Ovary (tissue), 9 donors: ENCODE measurements around the gene PBXIP1. TPM values are rescaled to one million over a fixed set of nuclear protein-coding genes. Genes with fewer than 3 reads are reported as not detected.

ENCODE experiments used
- DNase-seq, 5 donors: peaks; one replicate each; pipeline ENCODE4 v3.0.0-alpha.2; 2019 to 2020
- H3K27ac ChIP-seq, 2 donors: fragments of 200-600 bp; one replicate each; pipeline versions ENCODE4 v1.5.1 to v1.8.0; 2019 to 2022
- H3K27me3 ChIP-seq: fragments of 200-600 bp; one replicate; pipeline ENCODE4 v1.8.0; 2022
- H3K36me3 ChIP-seq: fragments of 200-600 bp; sonication (generic); one replicate; pipeline ENCODE4 v1.5.1; 2019
- H3K4me1 ChIP-seq: one replicate; pipeline ENCODE4 v1.8.1; 2013; ENCODE audit warnings: mild to moderate bottlenecking, moderate library complexity; ENCODE audit not compliant: insufficient read depth
- H3K4me3 ChIP-seq: fragments of 200-600 bp; sonication (generic); one replicate; pipeline ENCODE4 v1.5.1; 2017
- H3K9me3 ChIP-seq, 2 donors: fragments of 200-600 bp in 1 of 2; sonication (generic) in 1 of 2; one replicate each; pipeline versions ENCODE4 v1.5.1 to v1.8.1; 2013 to 2019; ENCODE audit warnings: mild to moderate bottlenecking in 1 of 2, moderate library complexity in 1 of 2
- CTCF ChIP-seq, 3 donors: fragments of 450-650 bp in 2 of 3; fragments of 200-600 bp in 1 of 3; IDR thresholded peaks; one replicate each; pipeline versions ENCODE4 v1.5.1 to v1.8.0; 2016 to 2022; ENCODE audit warnings: antibody characterized with exemption in 3 of 3, mild to moderate bottlenecking in 1 of 3
- EP300 ChIP-seq: sonication (generic); formaldehyde crosslinking; IDR thresholded peaks from one replicate; pipeline ENCODE4 v1.6.1; 2017; ENCODE audit warnings: antibody characterized with exemption
- POLR2A ChIP-seq: fragments of 450-650 bp; IDR thresholded peaks from one replicate; pipeline ENCODE4 v1.6.1; 2017; ENCODE audit warnings: antibody characterized with exemption, mild to moderate bottlenecking, moderate library complexity
- WGBS, 3 donors: extraction: QIAGEN DNeasy Blood & Tissue Kit in 1 of 3; methylation state at CpG; one replicate each; pipeline versions ENCODE4 v1.1.5 to v1.1.7; 2013 to 2017; 5-methylcytosine and 5-hydroxymethylcytosine counted together
- intact Hi-C, 4 donors: fragments of 100-400 bp; cut with DNase I; formaldehyde crosslinking; loops; one replicate each; pipeline versions ENCODE4 v1.11.0 to v1.15.1; 2022 to 2023
- polyA plus RNA-seq, 2 donors: library from polyadenylated mRNA; stranded (reverse); fragments of 200-250 nt in 1 of 2; fragments of 350-450 nt in 1 of 2; fragmentation: Illumina TruSeq in 1 of 2; extraction: RNeasy Lipid Tissue Mini Kit (QIAGEN cat#74804) in 1 of 2; gene quantifications; one replicate each; pipeline ENCODE4 v1.2.3, GENCODE V29; 2013 to 2014
- total RNA-seq, 7 donors: library from RNA; depleted of rRNA in 2 of 7; stranded (reverse); fragments of >200 nt in 2 of 7; fragmentation: NEBNext Ultra II Directional in 3 of 7; extraction: Animal tissue kit (Norgen Biotek cat#: 25700) in 3 of 7; gene quantifications; one replicate each; pipeline versions ENCODE4 v1.1.0 to v1.2.4, GENCODE V29; 2016 to 2023
- donor health status: DM: no; HTN: no; CAD: no; lungs with moderate emphysema.
- donor health status: DM: no; HTN: no; CAD: no.
- donor health status: Bipolar disorder and iron deficiency.
- donor health status: DM: yes; HTN: yes; CAD: no.
- donor health status: DM: no; HTN: no; CAD: no.
- donor health status: DM: yes; HTN: yes; CAD: no.

The PBXIP1 gene
- total and polyA plus RNA-seq, 9 donors = 78.7 to 170 (median 120) TPM

GRCh38 chr1:154906621-154907081, 49.2 kb downstream of the PBXIP1 start:
- DNase-seq = no peak
- Histone ChIP-seq H3K27ac (no peak overlapping the region), H3K9me3 (no peaks in the 10 kb centered on the region), H3K4me1 (no peaks in the 10 kb centered on the region), H3K36me3 (no peaks in the 10 kb centered on the region), H3K27me3 (no peaks in the 10 kb centered on the region), H3K4me3 (no peak overlapping the region)
- intact Hi-C loops = no loop called here
- 81 to 85% (median 82%) methylated on average over 7 of the region's 7 CpGs for WGBS, 3 donors
- TF ChIP-seq EP300 (no peak), POLR2A (no peak)

GRCh38 chr1:154902938-154903566, 52.8 kb downstream of the PBXIP1 start:
- Histone ChIP-seq H3K36me3 (no peaks in the 10 kb centered on the region), H3K9me3 (no peaks in the 10 kb centered on the region), H3K4me3 (no peak overlapping the region), H3K27me3 (no peaks in the 10 kb centered on the region), H3K27ac (no peak overlapping the region), H3K4me1 (no peaks in the 10 kb centered on the region)
- no peak for DNase-seq
- TF ChIP-seq POLR2A (no peak), EP300 (no peak), CTCF (IDR thresholded peaks at IDR 0.05) (no peak)
- intact Hi-C loops = no loop called here
- 39 to 42% (median 39%) methylated on average over 3 of the region's 3 CpGs for WGBS, 3 donors

GRCh38 chr1:154901591-154901990, 54.3 kb downstream of the PBXIP1 start:
- WGBS, 3 donors = 47 to 59% (median 59%) methylated on average over 1 of the region's 1 CpG
- TF ChIP-seq EP300 (no peak), POLR2A (no peak), CTCF (IDR thresholded peaks at IDR 0.05) (no peak)
- no peak for DNase-seq
- no peaks in the 10 kb centered on the region for H3K4me1 ChIP-seq
- H3K27me3 ChIP-seq = no peaks in the 10 kb centered on the region
- H3K9me3 ChIP-seq = no peaks in the 10 kb centered on the region
- no peaks in the 10 kb centered on the region for H3K36me3 ChIP-seq
- intact Hi-C loops = no loop called here
- no peak overlapping the region for H3K4me3 ChIP-seq
- H3K27ac ChIP-seq = no peak overlapping the region

- no peak for TF ChIP-seq EP300
- no peak for TF ChIP-seq POLR2A
- TF ChIP-seq CTCF (IDR thresholded peaks at IDR 0.05) = no peak
- H3K27ac ChIP-seq = no peak overlapping the region
- WGBS, 3 donors = 85 to 91% (median 88%) methylated on average over 6 of the region's 6 CpGs
- H3K4me1 ChIP-seq = no peaks in the 10 kb centered on the region
- H3K27me3 ChIP-seq = no peaks in the 10 kb centered on the region
- intact Hi-C loops = no loop called here
- DNase-seq = no peak
- no peak overlapping the region for H3K4me3 ChIP-seq
- H3K36me3 ChIP-seq = no peaks in the 10 kb centered on the region
- no peaks in the 10 kb centered on the region for H3K9me3 ChIP-seq
Observed at GRCh38 chr1:154899041-154899440, 56.9 kb downstream of the PBXIP1 start.

- DNase-seq = no peak
- intact Hi-C loops = no loop called here
- Histone ChIP-seq H3K4me1 (no peaks in the 10 kb centered on the region), H3K4me3 (no peak overlapping the region), H3K27ac (no peak overlapping the region), H3K27me3 (no peaks in the 10 kb centered on the region), H3K9me3 (no peaks in the 10 kb centered on the region), H3K36me3 (no peaks in the 10 kb centered on the region)
- 79 to 86% (median 80%) methylated on average over 10 of the region's 10 CpGs for WGBS, 3 donors
- TF ChIP-seq POLR2A = no peak
- no peak for TF ChIP-seq EP300
- no peak for TF ChIP-seq CTCF (IDR thresholded peaks at IDR 0.05)
Observed at GRCh38 chr1:154896771-154897286, 59.1 kb downstream of the PBXIP1 start.
